ENCODE measurements around the gene EHD1.

Gene EHD1

DNA sequence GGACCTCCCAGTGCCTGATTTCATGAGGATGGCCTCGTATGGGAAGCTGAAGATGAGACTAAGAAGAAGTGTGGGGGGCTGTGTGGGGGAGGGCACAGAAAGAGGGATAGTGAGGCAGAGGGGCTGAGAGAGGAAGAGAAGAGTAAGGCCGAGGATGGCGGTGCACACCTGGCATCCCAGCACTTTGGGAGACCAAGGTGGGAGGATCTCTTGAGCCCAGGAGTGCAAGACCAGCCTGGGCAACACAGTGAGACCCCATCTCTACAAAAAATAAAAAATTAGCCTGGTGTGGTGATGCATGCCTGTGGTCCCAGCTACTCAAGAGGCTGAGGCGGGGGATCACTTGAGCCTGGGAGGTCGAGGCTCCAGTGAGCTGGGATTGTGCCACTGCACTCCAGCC, 13.5 kb upstream of the EHD1 start:
- in situ Hi-C loops (cut with MboI; ENCODE audit: low sequenced_read_pairs) = no loop called here

DNA sequence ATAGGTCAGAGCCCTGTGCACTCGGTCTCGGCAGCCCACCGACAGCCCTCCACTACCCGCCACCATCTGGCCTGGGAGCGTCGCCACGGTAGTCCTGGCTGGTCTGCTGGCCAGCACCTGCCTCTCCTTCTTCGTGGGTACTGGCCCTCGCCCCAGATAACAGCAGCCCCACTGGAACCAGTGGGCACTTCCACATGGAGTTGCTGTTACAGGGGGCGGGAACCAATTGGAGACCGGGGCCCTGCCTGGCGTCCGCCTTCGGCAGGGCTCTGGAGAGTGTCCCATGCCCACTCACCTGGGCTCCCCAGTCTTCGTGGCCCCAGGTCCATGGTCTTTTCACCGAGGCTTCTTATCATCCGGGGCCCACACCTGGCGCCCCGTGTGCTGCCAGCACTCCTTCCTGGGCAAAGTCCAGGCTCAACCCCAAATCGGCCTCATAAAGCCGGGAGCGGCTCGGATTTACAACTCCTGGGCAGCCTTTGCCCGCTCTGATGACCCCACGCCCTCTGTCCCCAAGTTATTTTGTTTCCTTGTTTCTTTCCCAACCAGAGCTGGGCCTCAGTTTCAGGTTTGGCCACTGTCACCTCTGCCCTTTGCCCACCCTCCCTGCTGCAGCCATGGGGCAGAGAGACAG, 12.9 kb upstream of the EHD1 start:
- in situ Hi-C loops (cut with MboI; ENCODE audit: low sequenced_read_pairs) = no loop called here

- in situ Hi-C loops (cut with MboI; ENCODE audit: low sequenced_read_pairs) = no loop called here
These were observed 12.1 kb upstream of the EHD1 start for GRCh38 chr11:64890522-64890939.

DNA sequence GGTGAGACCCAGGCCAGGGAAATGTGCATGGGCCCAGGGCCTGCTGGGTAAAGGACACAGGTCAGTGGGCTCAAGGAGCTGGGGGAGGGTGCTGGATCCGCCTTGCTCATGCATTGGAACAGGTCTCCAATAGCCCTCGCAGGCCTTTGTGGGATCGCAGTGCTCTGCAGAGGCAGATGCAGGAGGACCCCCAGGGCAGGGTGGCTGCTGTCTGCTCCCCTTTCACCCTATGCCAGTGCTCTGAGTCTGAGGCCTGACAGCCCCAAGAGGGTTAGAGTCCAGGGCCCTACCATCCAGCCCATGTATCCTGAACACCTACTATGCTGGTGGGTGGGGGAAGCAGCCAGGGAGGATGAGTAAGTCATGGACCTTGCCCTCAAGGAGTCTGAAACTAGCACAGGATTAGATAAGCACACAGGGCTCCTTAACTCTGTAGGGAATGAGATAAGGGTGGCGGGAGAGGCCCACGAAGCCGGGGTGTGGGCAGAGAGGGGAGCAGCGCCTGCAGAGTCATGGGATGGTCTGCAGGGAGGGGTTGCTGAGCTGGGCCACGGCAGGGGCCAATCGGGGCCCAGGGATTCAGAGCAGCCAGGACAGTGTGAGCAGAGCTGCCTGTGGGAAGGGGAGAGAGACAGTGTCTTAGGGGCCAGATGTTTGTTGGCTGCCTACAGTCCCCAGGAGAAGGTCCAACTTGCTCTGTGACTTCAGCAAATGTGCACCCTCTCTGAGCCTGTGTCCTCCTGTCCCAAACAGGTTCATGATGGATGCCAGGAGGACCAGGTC, 10.5 kb upstream of the EHD1 start:
- in situ Hi-C loops (cut with MboI; ENCODE audit: low sequenced_read_pairs) = no loop called here

GRCh38 chr11:64888406-64888728, 9.9 kb upstream of the EHD1 start:
- in situ Hi-C loops (cut with MboI; ENCODE audit: low sequenced_read_pairs) = no loop called here

DNA sequence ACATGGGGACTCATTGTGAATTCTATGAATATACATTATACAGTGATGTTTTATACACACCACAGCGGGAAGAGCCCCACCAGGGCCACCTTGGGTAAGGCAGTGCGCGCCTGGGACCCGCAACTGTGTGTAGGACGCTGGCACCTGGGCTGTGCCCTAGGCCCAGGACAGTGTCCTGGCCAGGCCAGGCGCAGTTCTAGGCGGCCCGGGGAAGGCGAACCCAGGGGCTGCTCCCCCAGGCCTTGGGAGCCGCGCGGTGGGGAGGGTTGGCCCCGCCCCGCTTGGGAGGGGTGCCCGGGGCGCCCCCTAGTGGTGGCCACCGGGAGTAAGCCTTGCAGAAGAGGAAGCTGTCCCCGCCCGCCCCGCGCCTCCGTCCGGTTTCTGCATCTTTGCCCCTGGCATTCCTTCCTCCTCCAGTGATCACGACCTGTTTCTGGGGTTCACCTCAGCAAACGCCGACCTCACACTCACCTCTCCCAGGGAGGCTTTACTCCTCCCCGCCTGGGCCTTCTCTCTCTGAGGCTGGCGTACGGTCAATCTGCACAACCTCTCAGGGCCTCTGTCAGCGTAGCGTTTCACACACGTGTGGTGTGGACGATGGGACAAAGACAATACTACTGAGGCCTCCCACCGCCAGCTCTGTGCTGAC, 9.5 kb upstream of the EHD1 start:
- in situ Hi-C loops (cut with MboI; ENCODE audit: low sequenced_read_pairs) = no loop called here

GRCh38 chr11:64887234-64887756, 8.9 kb upstream of the EHD1 start:
- in situ Hi-C loops (cut with MboI; ENCODE audit: low sequenced_read_pairs) = no loop called here

DNA sequence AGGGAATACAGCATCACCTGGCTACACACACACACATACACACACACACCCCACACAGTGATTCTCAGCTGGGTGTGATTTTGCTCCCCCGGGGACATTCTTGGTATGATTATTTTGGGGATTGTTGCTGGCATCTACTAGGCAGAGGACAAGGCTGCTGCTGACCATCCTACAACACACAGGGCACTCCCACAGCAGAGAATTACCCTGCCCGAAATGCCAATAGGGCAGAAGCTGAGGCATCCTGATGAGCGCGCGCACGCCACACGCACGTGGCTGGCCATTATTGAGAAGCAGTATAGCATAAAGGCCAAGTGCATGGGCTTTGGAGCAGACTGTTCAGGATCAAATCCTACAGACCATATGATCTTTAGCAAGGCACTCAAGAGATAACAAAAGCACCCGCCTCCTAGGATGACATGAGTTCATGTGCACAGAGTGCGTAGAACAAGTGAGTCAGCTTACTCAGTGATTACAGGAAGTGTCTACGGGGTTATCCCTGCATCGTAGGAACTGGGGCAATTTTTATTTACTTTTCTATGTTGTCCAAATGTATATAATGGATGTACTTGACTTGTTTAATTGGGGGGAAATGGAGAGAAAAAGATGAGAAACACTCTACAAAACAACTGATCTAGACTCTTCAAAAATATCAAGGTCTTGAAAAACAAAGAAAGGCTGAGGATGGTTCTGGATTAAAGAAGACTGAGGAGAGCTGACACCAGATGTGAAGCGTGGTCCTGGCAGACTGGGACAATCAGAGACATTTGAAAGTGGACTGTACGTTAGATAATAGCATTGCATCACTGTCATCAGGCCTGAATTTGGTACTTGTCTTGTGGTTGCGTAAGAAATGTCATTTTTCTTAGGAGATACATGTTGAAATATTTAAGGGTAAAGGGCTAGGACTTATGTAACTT, 7.2 kb upstream of the EHD1 start:
- in situ Hi-C loops (cut with MboI; ENCODE audit: low sequenced_read_pairs) = no loop called here

GRCh38 chr11:64884019-64884418, 5.6 kb upstream of the EHD1 start:
- in situ Hi-C loops (cut with MboI; ENCODE audit: low sequenced_read_pairs) = no loop called here

GRCh38 chr11:64883575-64883974, 5.2 kb upstream of the EHD1 start:
- in situ Hi-C loops (cut with MboI; ENCODE audit: low sequenced_read_pairs) = no loop called here

- in situ Hi-C loops (cut with MboI; ENCODE audit: low sequenced_read_pairs) = no loop called here
These were observed 3.8 kb upstream of the EHD1 start for GRCh38 chr11:64882243-64882642.

DNA sequence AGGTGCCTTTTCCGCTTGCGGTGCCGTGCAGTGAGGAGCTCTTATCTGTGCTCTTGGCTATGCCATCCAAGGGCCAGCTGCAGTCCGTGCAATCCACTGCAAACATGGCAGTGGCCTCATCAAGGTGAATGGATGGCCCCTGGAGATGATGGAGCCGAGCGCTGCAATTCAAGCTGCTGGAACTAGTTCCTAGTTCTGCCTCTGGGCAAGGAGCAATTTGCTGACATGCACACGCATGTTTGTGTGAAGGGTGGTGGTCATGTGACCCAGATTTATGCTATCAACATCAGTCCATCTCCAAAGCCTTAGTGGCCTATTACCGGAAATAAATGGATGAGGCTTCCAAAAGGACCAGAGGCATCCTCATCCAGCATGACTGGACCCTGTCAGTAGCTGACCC, 3.1 kb upstream of the EHD1 start:
- in situ Hi-C loops (cut with MboI; ENCODE audit: low sequenced_read_pairs) = no loop called here

DNA sequence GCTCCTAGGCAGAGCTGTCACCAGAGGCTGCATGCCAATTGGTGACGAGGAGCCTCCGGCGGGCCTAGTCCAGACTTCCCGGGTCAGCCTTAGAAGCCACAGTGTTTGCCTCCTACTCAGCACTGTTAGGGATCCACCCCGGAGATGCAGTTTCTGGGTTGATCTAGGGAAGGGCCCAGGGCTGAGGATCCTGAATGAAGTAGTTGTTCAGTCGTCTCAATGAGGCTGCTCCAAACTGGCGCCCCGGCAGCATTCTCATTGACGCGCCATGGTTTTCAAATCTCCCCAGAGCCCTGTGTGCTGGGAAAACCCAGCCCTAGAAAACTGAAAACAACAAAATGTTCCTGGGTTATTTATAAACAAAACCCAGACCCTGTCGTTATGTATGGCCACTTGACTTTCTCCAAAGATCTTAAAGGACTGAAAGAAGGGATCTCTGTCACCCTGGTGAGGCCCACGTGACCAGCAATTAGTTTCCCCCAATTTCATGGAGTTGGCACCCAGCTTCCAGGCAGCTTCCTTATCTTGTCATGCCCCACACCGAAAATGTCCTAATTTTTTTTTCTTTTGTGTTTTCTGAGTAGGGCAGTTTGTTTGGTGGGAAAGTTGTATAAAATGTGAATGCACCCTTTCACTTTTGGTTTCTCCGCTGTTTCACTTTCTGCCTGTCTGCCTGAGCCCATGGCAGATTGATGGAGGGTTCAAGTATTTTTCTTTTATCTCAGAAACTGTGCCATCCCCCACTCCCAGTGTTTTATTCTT, 2.0 kb upstream of the EHD1 start:
- in situ Hi-C loops (cut with MboI; ENCODE audit: low sequenced_read_pairs) = no loop called here

GRCh38 chr11:64879244-64879900, 951 bp upstream of the EHD1 start:
- in situ Hi-C loops (cut with MboI; ENCODE audit: low sequenced_read_pairs) = no loop called here

DNA sequence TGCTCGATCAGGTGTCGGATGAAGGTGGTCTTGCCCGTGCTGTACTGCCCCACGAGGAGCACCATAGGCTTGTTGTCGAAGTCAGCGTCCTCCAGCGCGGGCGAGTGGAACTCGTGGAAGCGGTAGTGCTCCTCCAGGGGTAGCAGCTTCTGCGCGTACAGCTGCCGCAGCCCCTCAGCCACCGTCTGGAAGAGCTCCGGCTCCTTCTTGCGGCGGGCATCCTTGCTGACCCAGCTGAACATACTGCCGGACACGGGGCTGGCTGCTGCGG, 263 bp downstream of the EHD1 start:
- in situ Hi-C loops (cut with MboI; ENCODE audit: low sequenced_read_pairs) = no loop called here

GRCh38 chr11:64877390-64878222, 815 bp downstream of the EHD1 start:
- in situ Hi-C loops (cut with MboI; ENCODE audit: low sequenced_read_pairs) = no loop called here

DNA sequence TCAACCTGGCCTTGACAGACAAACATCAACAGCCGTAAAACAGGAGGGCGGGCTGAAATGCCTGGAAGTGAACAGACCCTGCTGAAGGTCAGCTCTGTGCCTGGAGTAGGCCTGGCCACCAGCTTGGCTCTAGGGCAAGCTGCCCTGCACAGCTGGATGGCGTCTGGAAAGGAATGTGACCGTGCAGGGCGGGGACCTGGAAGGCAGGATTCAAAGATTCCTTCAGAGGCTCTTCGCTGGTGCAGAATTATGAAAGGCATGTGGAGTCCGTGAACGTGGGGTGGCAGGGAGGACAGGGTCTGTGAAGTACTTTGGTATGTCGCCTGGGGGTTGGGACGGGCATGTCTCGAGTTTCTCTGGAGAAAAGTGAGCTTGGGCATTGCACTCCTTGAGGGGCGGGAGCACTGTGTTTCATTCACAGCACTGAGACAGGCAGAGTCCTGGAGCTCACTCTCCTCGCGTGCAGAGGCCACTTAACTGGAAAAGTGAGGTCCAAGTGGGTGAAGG, 1.5 kb downstream of the EHD1 start:
- in situ Hi-C loops (cut with MboI; ENCODE audit: low sequenced_read_pairs) = no loop called here

- in situ Hi-C loops (cut with MboI; ENCODE audit: low sequenced_read_pairs) = no loop called here
These were observed 2.1 kb downstream of the EHD1 start for GRCh38 chr11:64876229-64876750.
